Thymus (tissue), 11 donors: ENCODE data around the gene MEF2D. TPM values are rescaled to one million over a fixed set of nuclear protein-coding genes. Genes with fewer than 3 reads are reported as not detected.

Experiments used
- DNase-seq, 9 donors: peaks; one replicate each; pipeline ENCODE4 v3.0.0-alpha.2; 2013; ENCODE audit warnings: low spot score in 9 of 9, low read depth in 6 of 9, missing footprints in 1 of 9
- H3K27ac ChIP-seq, 2 donors: one replicate each; pipeline ENCODE4 v1.5.1; 2013; ENCODE audit warnings: control low read depth in 1 of 2, low read depth in 1 of 2, low read length in 1 of 2, mild to moderate bottlenecking in 1 of 2, moderate library complexity in 1 of 2
- H3K27me3 ChIP-seq, 2 donors: one replicate each; pipeline ENCODE4 v1.5.1; 2013; ENCODE audit warnings: low read length in 1 of 2; ENCODE audit not compliant: control insufficient read depth in 2 of 2, insufficient read depth in 1 of 2
- H3K36me3 ChIP-seq, 2 donors: one replicate each; pipeline ENCODE4 v1.5.1; 2013; ENCODE audit warnings: low read length in 1 of 2, mild to moderate bottlenecking in 1 of 2, moderate library complexity in 1 of 2; ENCODE audit not compliant: control insufficient read depth in 2 of 2, insufficient read depth in 2 of 2
- H3K4me1 ChIP-seq, 2 donors: one replicate each; pipeline ENCODE4 v1.5.1; 2013; ENCODE audit warnings: low read length in 2 of 2; ENCODE audit not compliant: control insufficient read depth in 2 of 2, insufficient read depth in 2 of 2
- H3K4me3 ChIP-seq, 2 donors: one replicate each; pipeline ENCODE4 v1.5.1; 2013; ENCODE audit warnings: low read length in 2 of 2, control low read depth in 1 of 2, mild to moderate bottlenecking in 1 of 2
- H3K9me3 ChIP-seq, 2 donors: one replicate each; pipeline ENCODE4 v1.5.1; 2013; ENCODE audit warnings: low read length in 1 of 2, mild to moderate bottlenecking in 1 of 2; ENCODE audit not compliant: control insufficient read depth in 2 of 2, insufficient read depth in 1 of 2
- WGBS: extraction: QIAGEN DNeasy Blood & Tissue Kit; methylation state at CpG from one replicate; pipeline ENCODE4 v1.1.7; 2013; 5-methylcytosine and 5-hydroxymethylcytosine counted together
- polyA plus RNA-seq: library from polyadenylated mRNA; stranded (reverse); fragments of 200-250 nt; gene quantifications from one replicate; pipeline ENCODE4 v1.2.3, GENCODE V29; 2013
- total RNA-seq: library from RNA; stranded (reverse); fragments of 120-200 nt; gene quantifications from one replicate; pipeline ENCODE4 v1.2.4, GENCODE V29; 2013
- donor health status: healthy.

MEF2D gene
- total and polyA plus RNA-seq, 2 donors = 8.3 to 26.3 TPM

- H3K36me3 ChIP-seq = no peaks in the 10 kb centered on the region
- DNase-seq = no peak
- H3K4me3 ChIP-seq = peak overlapping the region in 1 of 2 donors; percentile 43
- no peak overlapping the region for H3K27ac ChIP-seq
- 14% methylated on average over 20 of the region's 20 CpGs for WGBS
- peaks cover 12 to 16% of the 10 kb centered on the region in 2 donors for H3K4me1 ChIP-seq
- no peaks in the 10 kb centered on the region for H3K9me3 ChIP-seq
- peaks cover 76 to 100% of the 10 kb centered on the region in 2 donors for H3K27me3 ChIP-seq
Measured at GRCh38 chr1:156434989-156435544, 65.5 kb downstream of the MEF2D start.

- WGBS = 72% methylated on average over 1 of the region's 1 CpG
- Histone ChIP-seq H3K27me3 (peaks cover 72 to 100% of the 10 kb centered on the region in 2 donors), H3K4me3 (no peak overlapping the region), H3K27ac (no peak overlapping the region), H3K4me1 (peaks cover 7 to 12% of the 10 kb centered on the region in 2 donors), H3K36me3 (no peaks in the 10 kb centered on the region), H3K9me3 (no peaks in the 10 kb centered on the region)
- DNase-seq = no peak
Measured at GRCh38 chr1:156433602-156434001, 67.0 kb downstream of the MEF2D start.

GRCh38 chr1:156433032-156433431 is 67.5 kb downstream of the MEF2D start:
- no peak overlapping the region for H3K27ac ChIP-seq
- H3K4me3 ChIP-seq = no peak overlapping the region
- DNase-seq = no peak
- WGBS = 34% methylated on average over 4 of the region's 4 CpGs
- peaks cover 66 to 100% of the 10 kb centered on the region in 2 donors for H3K27me3 ChIP-seq
- H3K4me1 ChIP-seq = peaks cover 7 to 12% of the 10 kb centered on the region in 2 donors
- H3K36me3 ChIP-seq = no peaks in the 10 kb centered on the region
- H3K9me3 ChIP-seq = no peaks in the 10 kb centered on the region

GRCh38 chr1:156432669-156433018 is 67.9 kb downstream of the MEF2D start:
- Histone ChIP-seq H3K27me3 (peaks cover 64 to 100% of the 10 kb centered on the region in 2 donors), H3K4me1 (peaks cover 7 to 12% of the 10 kb centered on the region in 2 donors)
- 6% methylated on average over 11 of the region's 11 CpGs for WGBS

GRCh38 chr1:156431769-156432668 is 68.6 kb downstream of the MEF2D start:
- H3K27me3 ChIP-seq = peaks cover 60 to 100% of the 10 kb centered on the region in 2 donors
- no peak for DNase-seq
- H3K27ac ChIP-seq = no peak overlapping the region
- H3K36me3 ChIP-seq = no peaks in the 10 kb centered on the region
- H3K4me1 ChIP-seq = peaks cover 7 to 12% of the 10 kb centered on the region in 2 donors
- WGBS = 18% methylated on average over 12 of the region's 12 CpGs
- H3K9me3 ChIP-seq = no peaks in the 10 kb centered on the region
- no peak overlapping the region for H3K4me3 ChIP-seq

More at GRCh38 chr1:156432669-156433018, 67.9 kb downstream of the MEF2D start:
- no peak for DNase-seq
- Histone ChIP-seq H3K36me3 (no peaks in the 10 kb centered on the region), H3K4me3 (no peak overlapping the region), H3K9me3 (no peaks in the 10 kb centered on the region), H3K27ac (no peak overlapping the region)

GRCh38 chr1:156431366-156431765 is 69.2 kb downstream of the MEF2D start:
- H3K4me1 ChIP-seq = peaks cover 7 to 10% of the 10 kb centered on the region in 2 donors
- no peaks in the 10 kb centered on the region for H3K9me3 ChIP-seq
- H3K27ac ChIP-seq = no peak overlapping the region
- no peak for DNase-seq
- 19% methylated on average over 4 of the region's 4 CpGs for WGBS
- H3K36me3 ChIP-seq = no peaks in the 10 kb centered on the region
- H3K27me3 ChIP-seq = peaks cover 61 to 100% of the 10 kb centered on the region in 2 donors
- H3K4me3 ChIP-seq = no peak overlapping the region

DNA sequence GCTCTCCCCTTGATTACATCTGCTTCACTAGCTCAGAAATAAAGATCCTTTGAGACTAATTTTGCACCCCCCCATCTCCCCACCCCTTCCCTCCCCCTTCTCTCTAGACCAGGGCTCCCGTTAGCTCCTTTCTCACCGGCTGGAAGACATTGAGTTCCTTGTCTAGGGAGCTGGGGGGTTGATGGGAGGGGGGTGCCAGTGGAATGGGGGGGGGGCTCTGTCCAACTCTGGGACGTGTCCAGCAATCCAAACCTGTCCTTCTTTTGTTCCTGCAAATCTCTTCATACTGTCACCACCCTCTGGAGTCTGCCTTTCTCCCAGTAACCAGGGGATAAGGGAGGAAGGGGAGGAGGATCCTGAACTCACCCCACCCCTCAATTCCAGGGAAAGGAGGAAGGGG is 69.7 kb downstream of the MEF2D start:
- WGBS = 12% methylated on average over 3 of the region's 3 CpGs
- H3K27me3 ChIP-seq = peaks cover 60 to 100% of the 10 kb centered on the region in 2 donors
- no peak for DNase-seq

DNA sequence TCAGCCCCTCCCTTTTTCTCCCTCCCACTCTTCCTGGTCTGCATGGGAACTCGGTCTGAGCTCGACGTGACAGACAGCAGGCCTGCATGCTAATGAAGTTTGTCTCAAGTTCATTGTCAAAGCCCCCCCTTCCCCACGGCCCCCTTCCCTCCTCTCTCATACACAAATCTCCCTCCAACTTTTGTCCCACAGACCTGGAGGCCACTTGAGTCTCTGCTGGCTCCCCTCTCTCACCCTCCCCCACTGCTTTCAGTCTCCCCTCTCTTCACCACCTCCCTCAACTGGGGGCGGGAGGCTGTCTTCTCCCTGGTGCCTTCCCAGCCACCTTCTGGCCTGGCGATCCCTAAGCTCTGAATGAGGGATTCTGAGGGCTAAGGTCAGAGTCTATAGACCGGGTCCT is 70.3 kb downstream of the MEF2D start:
- WGBS = 4% methylated on average over 7 of the region's 7 CpGs
- H3K4me3 ChIP-seq = no peak overlapping the region
- peaks cover under 1 to 2% of the 10 kb centered on the region in 2 donors for H3K4me1 ChIP-seq
- no peak overlapping the region for H3K27ac ChIP-seq
- H3K9me3 ChIP-seq = no peaks in the 10 kb centered on the region
- no peaks in the 10 kb centered on the region for H3K36me3 ChIP-seq
- no peak for DNase-seq
- H3K27me3 ChIP-seq = peaks cover 58 to 99% of the 10 kb centered on the region in 2 donors

More for the DNA sequence above, 69.7 kb downstream of the MEF2D start:
- H3K27ac ChIP-seq = no peak overlapping the region
- H3K4me1 ChIP-seq = peaks cover 4 to 6% of the 10 kb centered on the region in 2 donors
- H3K36me3 ChIP-seq = no peaks in the 10 kb centered on the region
- H3K9me3 ChIP-seq = no peaks in the 10 kb centered on the region
- no peak overlapping the region for H3K4me3 ChIP-seq
